Right cardiac atrium (tissue), 5 donors: ENCODE measurements around the gene ZNF148. TPM values are rescaled to one million over a fixed set of nuclear protein-coding genes. Genes with fewer than 3 reads are reported as not detected.

ENCODE experiments used
- ATAC-seq, 2 donors: fragments of 200-7000 bp; cut with Tn5 transposase; one replicate each; pipeline versions ENCODE4 v1.8.0 to v1.9.1; 2020; ENCODE audit warnings: moderate library complexity in 2 of 2, mild to moderate bottlenecking in 1 of 2
- DNase-seq, 3 donors: peaks; one replicate each; pipeline ENCODE4 v3.0.0-alpha.2; 2020
- H3K27ac ChIP-seq: one replicate; pipeline ENCODE4 v1.5.1; 2013; ENCODE audit warnings: mild to moderate bottlenecking, low read length, control low read depth, moderate library complexity
- H3K27me3 ChIP-seq: one replicate; pipeline ENCODE4 v1.6.1; 2013; ENCODE audit not compliant: control insufficient read depth, insufficient read depth
- H3K4me1 ChIP-seq: one replicate; pipeline ENCODE4 v1.6.1; 2013; ENCODE audit warnings: low read length; ENCODE audit not compliant: control insufficient read depth, insufficient read depth
- H3K4me3 ChIP-seq: one replicate; pipeline ENCODE4 v1.5.1; 2013; ENCODE audit warnings: low read length, control low read depth
- H3K9me3 ChIP-seq: one replicate; pipeline ENCODE4 v1.6.1; 2013; ENCODE audit warnings: low read length; ENCODE audit not compliant: control insufficient read depth
- WGBS: extraction: QIAGEN DNeasy Blood & Tissue Kit; methylation state at CpG from one replicate; pipeline ENCODE4 v1.1.7; 2013; 5-methylcytosine and 5-hydroxymethylcytosine counted together
- intact Hi-C, 4 donors: fragments of 100-400 bp; cut with DNase I; formaldehyde crosslinking; loops; one replicate each; pipeline versions ENCODE4 v1.11.0 to v1.14.0; 2022 to 2023
- polyA plus RNA-seq: library from polyadenylated mRNA; stranded (reverse); fragments of 200-250 nt; gene quantifications from one replicate; pipeline ENCODE4 v1.2.3, GENCODE V29; 2013
- total RNA-seq, 4 donors: library from RNA; stranded (reverse); fragmentation: NEBNext Ultra II Directional; extraction: Animal tissue kit (Norgen Biotek cat#: 25700); gene quantifications; one replicate each; pipeline ENCODE4 v1.2.1, GENCODE V29; 2021
- donor health status: healthy with polysubstance abuse.
- donor health status: DM: no; HTN: yes; CAD: no.
- donor health status: DM: no; HTN: no; CAD: no.
- donor health status: DM: no; HTN: yes; CAD: no; lungs with severe emphysema.
- donor health status: DM: yes; HTN: yes; CAD: no.

The ZNF148 gene
- total and polyA plus RNA-seq, 5 donors: 5.3 to 51.6 (median 45.7) TPM

DNA sequence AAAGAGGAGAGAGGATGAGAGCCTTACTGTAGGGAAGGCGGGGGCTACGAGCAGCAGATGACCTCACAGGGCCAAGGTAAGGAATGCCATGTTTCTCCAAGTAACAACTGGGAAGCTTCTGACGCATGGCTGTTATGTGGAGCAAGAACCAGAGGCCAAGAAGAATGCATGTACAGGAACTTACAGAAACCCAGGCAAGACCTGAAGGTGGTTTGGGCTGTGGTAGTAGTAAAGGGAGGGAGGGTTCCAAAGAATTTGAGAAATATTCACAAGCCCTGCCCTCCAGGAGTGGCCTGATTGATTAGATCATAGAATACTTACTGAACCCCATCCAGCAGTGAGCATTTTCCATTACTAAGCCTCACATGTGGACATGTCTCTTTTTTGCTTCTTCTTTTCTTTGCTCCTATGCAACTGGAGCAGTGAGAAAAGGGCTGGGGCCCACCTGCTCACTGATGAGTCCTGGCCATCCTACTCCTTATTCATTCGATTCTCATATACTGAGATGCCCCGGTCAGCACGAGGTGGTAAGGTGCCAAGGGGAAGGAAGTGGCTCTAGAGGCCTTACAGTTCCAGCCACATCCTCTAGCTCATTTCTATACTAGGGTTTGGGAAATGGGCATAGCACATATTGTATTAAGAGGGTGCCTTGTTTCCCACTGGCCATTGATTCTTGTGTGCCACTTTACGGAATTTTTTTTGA lies 154.2 kb downstream of the ZNF148 start:
- no peaks in the 10 kb centered on the region for H3K4me1 ChIP-seq
- no peak overlapping the region for H3K27ac ChIP-seq
- H3K9me3 ChIP-seq: no peaks in the 10 kb centered on the region
- ATAC-seq (peak in 1 of 2 donors; percentile 30), DNase-seq (no peak)
- H3K27me3 ChIP-seq: no peaks in the 10 kb centered on the region
- intact Hi-C loops: no loop called here
- WGBS: 76% methylated on average over 7 of the region's 7 CpGs
- no peak overlapping the region for H3K4me3 ChIP-seq

DNA sequence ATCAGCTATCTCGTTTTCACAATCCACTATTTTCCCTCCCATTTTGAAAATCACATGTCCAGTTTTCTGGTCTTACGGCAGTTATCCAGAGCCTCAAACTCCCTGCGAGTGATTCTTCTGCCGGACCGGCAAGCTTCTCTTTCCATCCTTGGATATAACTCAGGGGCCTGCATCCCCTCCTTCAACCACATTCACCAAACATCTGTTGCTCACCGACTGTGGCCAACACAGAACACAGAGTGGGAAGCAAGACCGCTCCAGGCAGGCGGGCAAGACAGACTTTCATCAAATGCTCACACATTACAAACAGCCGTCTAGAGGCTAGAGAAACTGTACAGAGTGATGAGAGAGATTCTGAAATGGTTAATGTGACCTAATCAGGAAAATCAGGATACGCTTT lies 154.9 kb downstream of the ZNF148 start:
- Histone ChIP-seq H3K27ac (no peak overlapping the region), H3K4me1 (no peaks in the 10 kb centered on the region), H3K27me3 (no peaks in the 10 kb centered on the region), H3K4me3 (no peak overlapping the region), H3K9me3 (no peaks in the 10 kb centered on the region)
- intact Hi-C loops: no loop called here
- WGBS: 82% methylated on average over 10 of the region's 10 CpGs
- no peak for DNase-seq
- ATAC-seq: no peak

DNA sequence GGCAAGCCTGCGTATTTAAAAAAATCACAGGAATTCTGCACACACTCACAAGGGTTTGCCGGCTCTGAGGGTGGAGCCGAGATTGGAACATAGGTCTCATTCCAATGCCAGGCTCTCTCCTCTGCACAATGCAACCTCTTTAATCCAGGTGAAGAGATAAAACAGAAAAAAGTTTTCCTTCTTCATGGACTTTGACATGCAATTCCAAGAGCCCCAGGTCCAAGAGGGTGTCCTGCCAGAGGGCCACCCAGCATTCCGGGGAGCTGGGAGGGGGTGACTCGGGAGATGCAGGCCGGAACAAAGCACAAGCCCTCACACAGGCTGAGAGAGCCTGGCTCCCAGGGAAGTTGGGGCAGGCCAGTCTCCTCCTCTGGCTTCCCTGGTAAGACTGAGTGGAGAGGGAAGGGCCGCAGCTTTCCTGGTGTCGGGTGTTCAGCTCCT lies 155.8 kb downstream of the ZNF148 start:
- Histone ChIP-seq H3K9me3 (no peaks in the 10 kb centered on the region), H3K27me3 (no peaks in the 10 kb centered on the region), H3K4me3 (no peak overlapping the region), H3K27ac (no peak overlapping the region), H3K4me1 (no peaks in the 10 kb centered on the region)
- intact Hi-C loops: no loop called here
- ATAC-seq (no peak), DNase-seq (no peak)
- WGBS: 80% methylated on average over 8 of the region's 8 CpGs

DNA sequence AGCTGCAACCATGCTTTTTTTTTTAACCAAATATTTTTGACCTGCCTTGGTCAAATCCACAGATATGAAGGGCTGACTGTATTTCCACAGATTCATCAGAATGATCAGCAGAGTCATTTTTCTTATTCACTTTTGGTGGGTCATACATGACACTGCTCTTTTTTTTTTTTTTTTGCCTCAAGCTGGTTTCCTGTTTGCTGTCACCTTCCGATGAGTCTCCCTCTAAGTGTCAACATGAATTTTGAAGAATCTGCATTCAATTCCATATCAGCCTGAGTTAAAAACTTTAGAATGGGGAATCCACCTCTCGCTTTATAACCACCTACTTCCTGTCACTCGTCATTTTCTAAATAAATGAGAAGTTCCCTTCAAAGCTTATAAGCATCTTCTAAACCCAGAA lies 160.4 kb downstream of the ZNF148 start:
- intact Hi-C loops: no loop called here
- Histone ChIP-seq H3K9me3 (no peaks in the 10 kb centered on the region), H3K4me3 (no peak overlapping the region), H3K4me1 (no peaks in the 10 kb centered on the region), H3K27me3 (no peaks in the 10 kb centered on the region), H3K27ac (no peak overlapping the region)
- DNase-seq (no peak), ATAC-seq (no peak)
- WGBS: 58% methylated on average over 3 of the region's 3 CpGs

DNA sequence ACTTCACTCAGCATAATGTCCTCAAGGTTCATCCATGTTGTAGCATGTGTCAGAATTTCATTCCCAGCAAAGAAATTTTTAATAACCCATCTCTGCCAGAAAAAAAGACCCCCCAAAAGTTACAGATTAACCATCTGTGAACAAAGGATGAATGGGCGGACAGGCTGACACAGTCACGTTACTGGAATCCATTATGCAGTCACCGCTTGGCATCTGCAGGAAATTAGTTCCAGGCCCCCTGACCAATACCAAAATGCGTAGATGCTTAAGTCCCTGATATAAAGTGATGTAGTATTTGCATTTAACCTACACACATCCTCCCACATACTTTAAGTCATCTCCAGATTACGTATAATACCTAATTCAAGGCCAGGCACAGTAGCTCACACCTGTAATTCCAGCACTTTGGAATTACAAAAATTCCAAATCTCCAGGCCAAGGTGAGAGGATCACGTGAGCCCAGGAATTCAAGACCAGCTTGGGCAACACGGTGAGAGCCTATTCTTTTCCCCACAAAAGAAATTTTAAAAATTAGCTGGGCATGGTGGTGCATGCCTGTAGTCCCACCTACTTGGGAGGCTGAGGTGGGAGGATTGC lies 161.1 kb downstream of the ZNF148 start:
- no peak overlapping the region for H3K27ac ChIP-seq
- no peaks in the 10 kb centered on the region for H3K27me3 ChIP-seq
- no peak overlapping the region for H3K4me3 ChIP-seq
- 90% methylated on average over 7 of the region's 7 CpGs for WGBS
- intact Hi-C loops: no loop called here
- no peaks in the 10 kb centered on the region for H3K4me1 ChIP-seq
- ATAC-seq: no peak
- DNase-seq: no peak
- no peaks in the 10 kb centered on the region for H3K9me3 ChIP-seq

DNA sequence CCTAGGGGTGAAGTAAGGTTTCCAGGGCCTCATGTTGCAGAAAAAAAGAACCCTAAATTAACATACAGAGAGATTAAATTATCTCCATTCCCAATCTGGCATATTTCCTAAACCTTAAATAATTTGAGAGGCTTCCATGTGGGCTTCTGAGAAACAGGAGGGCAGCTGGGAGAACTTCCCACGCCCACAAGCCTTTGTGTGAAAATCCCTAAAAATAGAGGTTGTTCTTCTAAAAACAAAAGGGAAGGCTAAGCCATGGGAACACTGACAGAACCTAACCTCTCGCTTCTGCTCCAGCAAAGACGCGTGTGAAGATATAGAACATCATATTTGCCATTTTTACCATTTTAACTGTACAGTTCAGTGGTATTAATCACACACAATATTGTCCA lies 161.8 kb downstream of the ZNF148 start:
- DNase-seq: no peak
- Histone ChIP-seq H3K27me3 (no peaks in the 10 kb centered on the region), H3K9me3 (no peaks in the 10 kb centered on the region), H3K4me1 (no peaks in the 10 kb centered on the region), H3K27ac (no peak overlapping the region), H3K4me3 (no peak overlapping the region)
- 82% methylated on average over 4 of the region's 4 CpGs for WGBS
- intact Hi-C loops: no loop called here
- no peak for ATAC-seq

DNA sequence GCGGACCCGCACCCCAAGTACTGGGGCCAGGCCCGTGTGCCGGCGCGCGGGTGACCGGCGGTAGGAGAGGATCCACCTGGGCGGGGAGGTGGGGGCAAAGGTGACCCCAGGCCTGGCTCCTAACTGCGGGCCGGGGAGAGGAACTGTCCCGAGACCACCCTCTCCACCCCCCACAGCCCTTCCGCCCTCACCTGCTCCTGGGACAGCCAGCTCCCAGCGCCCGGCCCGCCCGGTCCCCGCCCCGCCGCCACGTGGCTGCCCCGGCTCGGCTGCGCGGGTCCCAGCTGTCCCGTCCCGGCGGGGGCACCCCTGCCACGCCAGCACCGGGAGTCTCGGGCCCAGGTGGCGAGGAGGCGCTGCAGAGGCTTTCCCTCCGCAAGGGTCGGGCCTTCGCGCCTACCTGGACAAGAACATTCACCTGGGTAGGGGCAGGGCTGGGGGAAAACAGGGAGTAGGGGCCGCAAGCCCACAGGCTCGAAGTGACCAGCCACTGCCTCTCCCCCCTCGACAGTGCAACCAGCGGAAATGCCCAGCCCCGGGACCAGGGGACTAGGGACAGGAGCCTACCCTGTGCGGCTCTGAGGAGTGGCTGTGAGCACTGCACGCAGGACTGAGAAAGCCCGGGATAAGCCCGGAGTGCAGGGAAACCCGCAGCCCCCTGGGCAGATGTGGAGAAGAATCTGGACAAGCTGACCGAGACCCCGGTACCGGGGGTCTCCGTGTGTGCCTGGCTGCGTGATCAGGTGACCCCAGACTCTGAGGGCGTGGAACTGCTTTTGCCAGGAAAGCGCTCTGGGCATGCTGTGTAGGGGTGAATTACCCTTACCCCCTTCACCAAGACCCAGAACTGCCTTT lies 162.4 kb downstream of the ZNF148 start, which contains the start of gene SLC12A8:
TSS of gene SLC12A8 (minus strand) at position 240 of the 855 bp plus-strand sequence. CDS start 1,399 bp downstream, outside the sequence.
- ATAC-seq: peak; percentile 58 to 62
- no peak within 1 kb of the TSS for H3K27ac ChIP-seq
- H3K4me1 ChIP-seq: no peaks in the 10 kb centered on the region
- H3K27me3 ChIP-seq: no peaks in the 10 kb centered on the region
- intact Hi-C loops: no loop called here
- peak in 1 of 3 donors; percentile 59 for DNase-seq
- peak within 1 kb of the TSS; percentile 44 for H3K4me3 ChIP-seq
- H3K9me3 ChIP-seq: no peaks in the 10 kb centered on the region
- 9% methylated on average over 55 of the region's 55 CpGs for WGBS

DNA sequence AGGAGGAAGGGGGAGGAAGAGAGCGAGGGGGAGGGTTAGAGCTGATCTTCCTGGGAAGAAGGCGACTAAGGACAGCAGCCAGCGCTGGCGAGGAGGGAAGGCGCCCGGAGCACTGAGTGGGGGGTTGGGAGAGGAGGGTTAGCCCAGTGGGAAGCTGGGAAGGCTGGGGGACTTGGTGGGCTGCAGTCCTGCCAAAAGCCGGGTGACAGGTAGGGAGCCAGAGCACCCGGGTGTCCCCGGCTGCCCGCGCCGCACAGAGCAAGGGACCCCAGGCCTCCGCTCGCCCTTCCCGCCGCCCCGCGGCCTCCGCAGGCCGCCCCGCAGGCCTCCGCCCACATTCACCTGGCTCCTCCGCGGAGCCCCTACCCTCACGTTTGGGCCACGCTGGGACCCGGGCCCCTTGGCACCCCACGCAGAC lies 163.0 kb downstream of the ZNF148 start:
- 3% methylated on average over 28 of the region's 28 CpGs for WGBS
- intact Hi-C loops: no loop called here
- no peaks in the 10 kb centered on the region for H3K9me3 ChIP-seq
- no peaks in the 10 kb centered on the region for H3K27me3 ChIP-seq
- peak overlapping the region; percentile 44 for H3K4me3 ChIP-seq
- DNase-seq (peak in 1 of 3 donors; percentile 53), ATAC-seq (peak; percentile 51 to 69)
- no peak overlapping the region for H3K27ac ChIP-seq
- no peaks in the 10 kb centered on the region for H3K4me1 ChIP-seq

DNA sequence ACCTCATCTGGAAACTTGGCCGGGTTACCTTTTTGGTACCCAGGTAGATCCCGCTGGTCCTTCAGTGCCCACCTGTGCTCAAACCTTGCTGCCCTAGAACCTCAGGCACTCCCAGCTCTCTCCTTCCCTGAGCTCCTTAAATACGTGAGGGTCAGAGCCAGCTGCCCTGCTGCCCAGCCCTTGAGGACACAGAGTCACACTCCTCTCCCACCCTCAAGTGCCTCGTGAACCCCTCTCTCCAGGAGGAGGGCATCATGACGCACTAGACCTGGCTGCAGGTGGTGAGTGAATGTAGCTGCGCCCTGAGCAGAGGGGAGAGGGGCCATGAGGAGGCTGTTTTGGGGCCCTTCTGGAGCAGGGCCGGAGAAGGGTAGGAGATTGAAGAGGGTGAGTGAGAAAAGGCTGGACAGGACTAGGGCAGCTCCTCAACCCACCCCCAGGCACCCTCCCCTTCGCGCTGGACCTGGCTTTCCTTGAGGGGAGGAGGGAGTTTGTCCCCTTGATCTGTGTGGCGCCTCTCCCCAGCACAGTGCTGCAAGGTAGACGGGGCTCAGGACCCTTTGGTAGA lies 163.5 kb downstream of the ZNF148 start:
- DNase-seq (no peak), ATAC-seq (peak in 1 of 2 donors; percentile 32)
- intact Hi-C loops: no loop called here
- H3K27me3 ChIP-seq: no peaks in the 10 kb centered on the region
- H3K9me3 ChIP-seq: no peaks in the 10 kb centered on the region
- H3K4me1 ChIP-seq: no peaks in the 10 kb centered on the region
- H3K27ac ChIP-seq: no peak overlapping the region
- H3K4me3 ChIP-seq: peak overlapping the region; percentile 44
- 74% methylated on average over 11 of the region's 11 CpGs for WGBS

DNA sequence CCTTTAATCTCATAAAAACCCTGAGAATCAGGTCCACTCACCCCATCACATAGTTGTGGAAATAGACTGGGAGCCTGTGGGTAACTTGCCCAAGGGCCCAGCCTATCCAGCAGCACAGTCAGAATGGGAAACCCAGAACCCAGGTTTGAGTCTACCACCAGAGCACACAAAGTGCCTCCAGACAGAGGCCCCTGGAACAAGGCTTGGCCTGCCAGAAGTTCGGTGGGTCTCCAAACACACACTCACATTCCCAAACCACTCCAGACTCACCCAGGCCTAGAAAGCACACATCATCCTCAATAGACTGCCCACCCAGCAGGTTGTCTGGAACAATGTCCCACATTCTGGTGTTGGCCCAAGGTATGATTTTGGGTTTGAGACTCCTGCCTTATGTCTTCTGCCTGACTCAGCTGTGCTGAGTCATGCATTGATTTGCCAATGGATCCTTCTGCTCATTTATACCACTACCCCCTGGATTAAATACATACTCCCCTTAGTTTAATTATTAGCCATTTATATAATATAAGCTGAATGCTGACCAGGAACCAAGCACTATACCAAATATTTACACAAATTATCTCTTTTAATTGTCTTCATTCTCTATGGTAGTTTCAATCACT lies 167.1 kb downstream of the ZNF148 start:
- intact Hi-C loops: no loop called here
- DNase-seq (no peak), ATAC-seq (no peak)
- whole genome bisulfite sequencing: 94% methylated on average over 1 of the region's 1 CpG
- no peak overlapping the region for H3K4me3 ChIP-seq
- H3K4me1 ChIP-seq: no peaks in the 10 kb centered on the region
- H3K27me3 ChIP-seq: no peaks in the 10 kb centered on the region
- H3K9me3 ChIP-seq: no peaks in the 10 kb centered on the region
- H3K27ac ChIP-seq: no peak overlapping the region
